H1 (cell line): ENCODE data around the gene NTN5. TPM values are rescaled to one million over a fixed set of nuclear protein-coding genes. Genes with fewer than 3 reads are reported as not detected.

Source experiments
- CTCF ChIA-PET: fragments of 300-600 bp; sonication (Branson Sonifier 250); formaldehyde crosslinking; loops from one replicate; lab custom pipeline; 2021; ENCODE audit not compliant: partially characterized antibody; lab: Charles Lee
- POLR2A ChIA-PET: fragments of 300-600 bp; sonication (Branson Sonifier 250); formaldehyde crosslinking; loops from one replicate; lab custom pipeline; 2021; ENCODE audit warnings: inconsistent platforms; ENCODE audit not compliant: partially characterized antibody; lab: Charles Lee
- DNase-seq, 2 experiments: peaks; one replicate each; pipeline versions ENCODE4 v3.0.0 to v3.0.0-alpha.2; 2010 to 2022; ENCODE audit warnings: low spot score in 2 of 2, low read depth in 1 of 2, mixed read lengths in 1 of 2
- FAIRE-seq: peaks from 2 replicates; lab custom pipeline; 2011; peaks lifted over from hg19 to GRCh38; lab: Jason Lieb, UNC
- H2AFZ ChIP-seq: 2 replicates; pipeline ENCODE4 v1.8.1; 2012; ENCODE audit warnings: low read length, inconsistent platforms
- H2AK5ac ChIP-seq: 2 replicates; pipeline ENCODE4 v1.6.1; 2013; ENCODE audit warnings: low read depth, low read length
- H2BK120ac ChIP-seq: replicated peaks from 2 replicates; pipeline ENCODE3; 2013; ENCODE audit warnings: low read depth, low read length, inconsistent platforms
- H2BK12ac ChIP-seq: 2 replicates; pipeline ENCODE4 v1.6.1; 2013; ENCODE audit warnings: low read depth, low read length
- H2BK15ac ChIP-seq: 2 replicates; pipeline ENCODE4 v1.6.1; 2013; ENCODE audit warnings: low read length
- H2BK20ac ChIP-seq: 2 replicates; pipeline ENCODE4 v1.6.1; 2013; ENCODE audit warnings: low read length
- H2BK5ac ChIP-seq: 2 replicates; pipeline ENCODE4 v1.6.1; 2013; ENCODE audit warnings: low read depth, low read length
- H3K14ac ChIP-seq: 2 replicates; pipeline ENCODE4 v1.6.1; 2013; ENCODE audit warnings: inconsistent platforms; ENCODE audit not compliant: insufficient read length
- H3K18ac ChIP-seq: 2 replicates; pipeline ENCODE4 v1.6.1; 2013; ENCODE audit warnings: low read length; ENCODE audit errors: extremely low read depth
- H3K23ac ChIP-seq: 2 replicates; pipeline ENCODE4 v1.6.1; 2013; ENCODE audit warnings: inconsistent platforms; ENCODE audit not compliant: insufficient read length
- H3K23me2 ChIP-seq: 2 replicates; pipeline ENCODE4 v1.6.1; 2013; ENCODE audit warnings: low read depth, low read length
- H3K27ac ChIP-seq: 2 replicates; pipeline ENCODE4 v1.6.1; 2011; ENCODE audit warnings: low read depth, low read length, inconsistent platforms
- H3K27me3 ChIP-seq, 4 experiments: replicated peaks in 1 of 4; 1 replicate in 1 of 4; 2 replicates in 3 of 4; pipeline versions ENCODE4 v1.6.1 to v1.8.1; 2011 to 2013; ENCODE audit warnings: low read length in 3 of 4, mild to moderate bottlenecking in 3 of 4, inconsistent platforms in 2 of 4, mixed read lengths in 2 of 4, moderate library complexity in 1 of 4; ENCODE audit not compliant: control insufficient read depth in 3 of 4, insufficient read depth in 3 of 4; ENCODE audit errors: extremely low read depth in 1 of 4
- H3K36me3 ChIP-seq, 4 experiments: 2 replicates each; pipeline versions ENCODE4 v1.6.1 to v1.8.1; 2011 to 2013; ENCODE audit warnings: mild to moderate bottlenecking in 4 of 4, low read length in 3 of 4, moderate library complexity in 2 of 4, control low read depth in 1 of 4, inconsistent platforms in 1 of 4; ENCODE audit not compliant: insufficient read depth in 4 of 4, control insufficient read depth in 2 of 4
- H3K4ac ChIP-seq: replicated peaks from 2 replicates; pipeline ENCODE3; 2013; ENCODE audit warnings: low read length, low read depth, mixed read lengths, inconsistent platforms; ENCODE audit not compliant: insufficient read length
- H3K4me1 ChIP-seq, 4 experiments: replicated peaks in 1 of 4; 1 replicate in 1 of 4; 2 replicates in 3 of 4; pipeline versions ENCODE4 v1.6.1 to v1.8.1; 2011 to 2013; ENCODE audit warnings: low read length in 3 of 4, inconsistent platforms in 2 of 4, mixed read lengths in 1 of 4; ENCODE audit not compliant: insufficient read depth in 4 of 4, control insufficient read depth in 3 of 4
- H3K4me2 ChIP-seq, 2 experiments: 2 replicates each; pipeline versions ENCODE4 v1.6.1 to v1.8.1; 2011 to 2013; ENCODE audit warnings: low read depth in 2 of 2, low read length in 2 of 2, control low read depth in 1 of 2, inconsistent platforms in 1 of 2, mild to moderate bottlenecking in 1 of 2; ENCODE audit not compliant: insufficient read depth in 1 of 2
- H3K4me3 ChIP-seq, 4 experiments: fragments of 200-600, 300-600 bp in 1 of 4; sonication (generic), shearing (Covaris generic), sonication (Bioruptor Twin) in 1 of 4; 2 replicates each; pipeline versions ENCODE4 v1.5.1 to v1.8.1; 2011 to 2016; ENCODE audit warnings: low read length in 4 of 4, low read depth in 3 of 4, control low read depth in 2 of 4, inconsistent platforms in 2 of 4, mild to moderate bottlenecking in 2 of 4, mixed read lengths in 1 of 4, moderate library complexity in 1 of 4; ENCODE audit not compliant: insufficient read depth in 2 of 4; ENCODE audit errors: extremely low read depth in 1 of 4
- H3K56ac ChIP-seq: replicated peaks from 2 replicates; pipeline ENCODE3; 2013; ENCODE audit warnings: low read depth, mild to moderate bottlenecking, mixed read lengths, low read length, inconsistent platforms; ENCODE audit not compliant: insufficient read length
- H3K79me1 ChIP-seq: 2 replicates; pipeline ENCODE4 v1.6.1; 2013; ENCODE audit warnings: low read depth, low read length, control low read depth
- H3K79me2 ChIP-seq, 2 experiments: 2 replicates each; pipeline versions ENCODE4 v1.6.1 to v1.8.1; 2012 to 2013; ENCODE audit warnings: low read length in 2 of 2, mild to moderate bottlenecking in 2 of 2, inconsistent platforms in 1 of 2; ENCODE audit not compliant: insufficient read depth in 2 of 2, control insufficient read depth in 1 of 2
- H3K9ac ChIP-seq, 4 experiments: replicated peaks in 1 of 4; 1 replicate in 1 of 4; 2 replicates in 3 of 4; pipeline versions ENCODE4 v1.6.1 to v1.8.1; 2011 to 2013; ENCODE audit warnings: low read depth in 3 of 4, low read length in 3 of 4, control low read depth in 2 of 4, mild to moderate bottlenecking in 2 of 4, moderate library complexity in 2 of 4, inconsistent platforms in 1 of 4; ENCODE audit errors: extremely low read depth in 1 of 4
- H3K9me3 ChIP-seq, 2 experiments: 2 replicates each; pipeline versions ENCODE4 v1.6.1 to v1.8.1; 2012 to 2013; ENCODE audit warnings: mild to moderate bottlenecking in 2 of 2, moderate library complexity in 2 of 2, control low read depth in 1 of 2, inconsistent platforms in 1 of 2, low read depth in 1 of 2, low read length in 1 of 2, mixed read lengths in 1 of 2; ENCODE audit not compliant: insufficient read depth in 2 of 2
- H4K20me1 ChIP-seq, 2 experiments: replicated peaks in 1 of 2; 2 replicates each; pipeline versions ENCODE3 to v1.8.1; 2011 to 2013; ENCODE audit warnings: inconsistent platforms in 2 of 2, low read length in 2 of 2, mild to moderate bottlenecking in 1 of 2; ENCODE audit not compliant: insufficient read depth in 2 of 2, control insufficient read depth in 1 of 2
- H4K5ac ChIP-seq: 2 replicates; pipeline ENCODE4 v1.6.1; 2013; ENCODE audit warnings: low read length, low read depth, mixed read lengths, inconsistent platforms; ENCODE audit not compliant: insufficient read length
- H4K8ac ChIP-seq: 2 replicates; pipeline ENCODE4 v1.8.0; 2013; ENCODE audit warnings: mild to moderate bottlenecking, moderate library complexity, low read length, inconsistent platforms; ENCODE audit not compliant: insufficient read depth; ENCODE audit errors: extremely low read depth
- H4K91ac ChIP-seq: replicated peaks from 2 replicates; pipeline ENCODE3; 2013; ENCODE audit warnings: low read length, mixed read lengths, inconsistent platforms; ENCODE audit not compliant: insufficient read length
- CREB1 ChIP-seq: IDR thresholded peaks from 2 replicates; pipeline ENCODE4 v1.6.1; 2012; ENCODE audit warnings: inconsistent platforms
- GABPA ChIP-seq: IDR thresholded peaks from 2 replicates; pipeline ENCODE4 v1.6.1; 2011; ENCODE audit warnings: mild to moderate bottlenecking, low read length, moderate library complexity, borderline replicate concordance; ENCODE audit not compliant: insufficient read depth
- JUN ChIP-seq: IDR thresholded peaks from 2 replicates; pipeline ENCODE4 v1.6.1; 2011; ENCODE audit warnings: low read depth, mild to moderate bottlenecking, improper control_type of control experiment, low read length
- KDM5A ChIP-seq: fragments of 200-600 bp; IDR thresholded peaks from 2 replicates; pipeline ENCODE4 v1.7.1; 2012; ENCODE audit warnings: mild to moderate bottlenecking, low read length, inconsistent platforms, mixed read lengths
- MAFK ChIP-seq: IDR thresholded peaks from 2 replicates; pipeline ENCODE4 v1.6.1; 2012; ENCODE audit warnings: low read depth, mild to moderate bottlenecking, improper control_type of control experiment, low read length
- RAD21 ChIP-seq, 2 experiments: IDR thresholded peaks in 1 of 2; conservative IDR thresholded peaks in 1 of 2; 2 replicates each; pipeline ENCODE4 v1.6.1; 2011; ENCODE audit warnings: low read depth in 2 of 2, low read length in 2 of 2, improper control_type of control experiment in 1 of 2, inconsistent platforms in 1 of 2, mild to moderate bottlenecking in 1 of 2, moderate library complexity in 1 of 2
- SIN3A ChIP-seq, 2 experiments: IDR thresholded peaks in 1 of 2; conservative IDR thresholded peaks in 1 of 2; 2 replicates each; pipeline ENCODE4 v1.6.1; 2011 to 2012; ENCODE audit warnings: low read length in 2 of 2, improper control_type of control experiment in 1 of 2, low read depth in 1 of 2, mild to moderate bottlenecking in 1 of 2
- WGBS, 2 experiments: shearing (Covaris generic) in 1 of 2; methylation state at CpG; one replicate each; pipeline versions ENCODE4 v1.1.6 to v1.1.7; 2013 to 2015; ENCODE audit warnings: low lambda C conversion rate in 2 of 2, mixed read lengths in 2 of 2, inconsistent platforms in 1 of 2, low coverage in 1 of 2, missing lambda C conversion rate in 1 of 2; ENCODE audit not compliant: insufficient replicate concordance in 2 of 2, insufficient coverage in 1 of 2, insufficient read length in 1 of 2; ENCODE audit errors: extremely low coverage in 1 of 2, missing lambda C conversion rate in 1 of 2; 5-methylcytosine and 5-hydroxymethylcytosine counted together
- polyA plus RNA-seq, 7 experiments: library from polyadenylated mRNA; depleted of rRNA in 3 of 7; stranded (reverse) in 5 of 7; unstranded in 2 of 7; fragments of >200 nt in 5 of 7; fragments of 200-250 nt in 2 of 7; gene quantifications; 1 replicate in 5 of 7; 2 replicates in 1 of 7; 4 replicates in 1 of 7; pipeline versions ENCODE4 v1.2.1 to v1.2.3, GENCODE V29; 2011 to 2013; ENCODE audit warnings: missing spikeins in 2 of 7, mixed read lengths in 2 of 7
- total RNA-seq: library from RNA; stranded (reverse); fragmentation: NEBNext Ultra II Directional; extraction: Animal tissue kit (Norgen Biotek cat#: 25700); gene quantifications from 2 replicates; pipeline ENCODE4 v1.2.1, GENCODE V29; 2021
- TF ChIP-seq, protein P1 (sequence below): IDR thresholded peaks from 2 replicates; pipeline ENCODE4 v1.6.1; 2012; ENCODE audit warnings: low read length, inconsistent platforms

NTN5 gene
- total and polyA plus RNA-seq, 2 of the 8 experiments (the other 6 are each of a cell fraction or from before 2014, with no cell fraction given) = 0.47 to 0.85 TPM

DNA sequence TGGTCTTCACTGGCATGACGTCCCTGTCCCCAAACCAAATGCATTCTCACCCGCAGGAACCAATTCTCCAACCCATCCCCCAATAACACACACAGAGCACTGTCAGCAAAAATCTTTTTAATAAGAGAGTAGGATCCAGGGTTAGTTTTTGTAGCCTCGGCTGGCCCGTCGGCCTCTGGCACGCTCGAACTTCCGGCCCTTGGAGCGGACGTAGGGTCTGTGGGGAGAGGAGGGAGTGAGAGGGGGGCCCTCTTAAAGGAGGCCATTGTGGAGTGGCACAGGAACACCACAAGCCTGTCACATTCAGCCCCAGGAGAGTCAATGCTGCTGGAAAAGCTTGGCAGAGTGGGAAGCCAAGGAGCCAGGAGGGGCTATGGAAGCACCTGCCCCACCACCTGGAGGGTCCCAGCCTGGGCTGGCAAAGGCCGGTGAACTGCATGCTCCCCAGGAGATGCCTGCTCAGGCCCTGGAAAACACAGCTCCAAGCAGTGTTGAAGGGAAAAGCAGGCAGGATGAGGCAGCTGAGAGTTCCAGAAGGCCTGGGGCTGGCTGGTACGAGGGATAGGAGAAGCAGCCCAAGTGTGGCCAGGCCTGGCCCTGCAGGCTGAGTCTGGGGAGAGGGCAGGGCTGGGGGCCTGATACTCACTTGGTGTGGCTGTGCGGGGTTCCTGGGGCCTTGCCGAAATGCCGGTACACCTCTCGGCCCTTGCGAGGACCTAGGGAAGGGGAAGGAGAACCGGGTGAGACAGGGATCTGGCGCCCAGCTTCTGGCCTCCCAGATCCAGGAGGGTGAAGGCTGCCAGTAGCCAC, 57.4 kb downstream of the NTN5 start:
- CTCF ChIA-PET = interaction anchor here (1.3 to 7.2 kb wide), 4 partner anchors 9 to 126 kb away, joined by 3 to 37 read pairs (median 4); partner anchors contain the start of gene SPACA4
- Histone ChIP-seq H2BK120ac (no peak overlapping the region), H3K18ac (no peak overlapping the region; the same call in none of the 2 replicates), H3K23me2 (peaks cover 4% of the 10 kb centered on the region; the same call in 1 of the 2 replicates), H3K56ac (no peak overlapping the region), H3K27ac (peak overlapping the region; percentile 80), H2BK5ac (peak overlapping the region; percentile 88), H2AK5ac (no peak overlapping the region), H4K20me1 (peaks cover 25 to 39% of the 10 kb centered on the region in 2 experiments), H3K4me2 (peak overlapping the region; percentile 58 to 66), H2BK20ac (no peak overlapping the region), H3K4me1 (peaks cover 3 to 45% (median 36%) of the 10 kb centered on the region in 4 experiments), H4K5ac (peak overlapping the region; percentile 5), H2AFZ (no peak overlapping the region), H2BK15ac (no peak overlapping the region), H3K79me1 (peaks cover 4% of the 10 kb centered on the region; the same call in 1 of the 2 replicates), H3K79me2 (peaks cover 20 to 31% of the 10 kb centered on the region in 2 experiments), H3K4me3 (peak overlapping the region in 3 of 4 experiments; percentile 10 to 50 (median 32); a peak in 5 of 8 replicates), H3K9me3 (no peaks in the 10 kb centered on the region), H4K8ac (no peak overlapping the region; the same call in 1 of the 2 replicates), H3K27me3 (no peaks in the 10 kb centered on the region), H2BK12ac (no peak overlapping the region; the same call in 1 of the 2 replicates), H3K36me3 (peaks cover 17 to 32% (median 21%) of the 10 kb centered on the region in 4 experiments), H3K4ac (no peak overlapping the region), H3K14ac (no peak overlapping the region), H3K23ac (no peak overlapping the region), H3K9ac (peak overlapping the region in 3 of 4 experiments; percentile 13 to 26 (median 24); a peak in 2 of 7 replicates), H4K91ac (no peak overlapping the region)
- no peak for DNase-seq
- no peak for FAIRE-seq
- POLR2A ChIA-PET = interaction anchor here (0.6 to 30.9 kb wide), 30 partner anchors 3 to 318 kb away, joined by 3 to 788 read pairs (median 4); partner anchors contain the start of genes CA11, DBP, DHDH and FAM83E
- TF ChIP-seq, protein P1, sequence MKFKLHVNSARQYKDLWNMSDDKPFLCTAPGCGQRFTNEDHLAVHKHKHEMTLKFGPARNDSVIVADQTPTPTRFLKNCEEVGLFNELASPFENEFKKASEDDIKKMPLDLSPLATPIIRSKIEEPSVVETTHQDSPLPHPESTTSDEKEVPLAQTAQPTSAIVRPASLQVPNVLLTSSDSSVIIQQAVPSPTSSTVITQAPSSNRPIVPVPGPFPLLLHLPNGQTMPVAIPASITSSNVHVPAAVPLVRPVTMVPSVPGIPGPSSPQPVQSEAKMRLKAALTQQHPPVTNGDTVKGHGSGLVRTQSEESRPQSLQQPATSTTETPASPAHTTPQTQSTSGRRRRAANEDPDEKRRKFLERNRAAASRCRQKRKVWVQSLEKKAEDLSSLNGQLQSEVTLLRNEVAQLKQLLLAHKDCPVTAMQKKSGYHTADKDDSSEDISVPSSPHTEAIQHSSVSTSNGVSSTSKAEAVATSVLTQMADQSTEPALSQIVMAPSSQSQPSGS = no peak
- TF ChIP-seq GABPA = peak; percentile 19; the same call in 1 of the 2 replicates
- TF ChIP-seq RAD21 (IDR thresholded peaks at IDR 0.05 in 1 of 2, conservative IDR thresholded peaks at IDR 0.05 in 1 of 2; ENCODE audit: low read depth in 2 of 2, low read length in 2 of 2) = no peak
- TF ChIP-seq MAFK = peak; percentile 42; the same call in 1 of the 2 replicates
- TF ChIP-seq SIN3A (conservative IDR thresholded peaks at IDR 0.05 in 1 of 2, IDR thresholded peaks at IDR 0.05 in 1 of 2; ENCODE audit: low read depth in 1 of 2, low read length in 2 of 2) = 0 out of 4 replicates have a peak, but pooled peaks of 1 of the 2 experiments have one; percentile 22
- TF ChIP-seq JUN = no peak
- TF ChIP-seq KDM5A = no peak
- peak; percentile 47; the same call in 1 of the 2 replicates for TF ChIP-seq CREB1
- 72% methylated on average over 19 of the region's 19 CpGs; no CpG with 5 or more reads in 1 of the 2 experiments for WGBS, 2 experiments
